Testis (tissue), 3 donors: Measurements from ENCODE around the gene SLC17A5. TPM values are rescaled to one million over a fixed set of nuclear protein-coding genes. Genes with fewer than 3 reads are reported as not detected.

Source experiments
- DNase-seq: peaks from one replicate; pipeline ENCODE4 v3.0.0-alpha.2; 2019
- H3K27ac ChIP-seq, 2 donors: fragments of 200-600 bp; sonication (generic); one replicate each; pipeline ENCODE4 v1.5.1; 2019
- H3K27me3 ChIP-seq: fragments of 200-600 bp; sonication (generic); one replicate; pipeline ENCODE4 v1.5.1; 2019
- H3K36me3 ChIP-seq: fragments of 200-600 bp; sonication (generic); one replicate; pipeline ENCODE4 v1.5.1; 2017; ENCODE audit warnings: low read depth; ENCODE audit errors: missing control alignments
- H3K4me1 ChIP-seq: fragments of 200-600 bp; sonication (generic); one replicate; pipeline ENCODE4 v1.5.1; 2019
- H3K4me3 ChIP-seq, 2 donors: fragments of 200-600 bp; sonication (generic); one replicate each; pipeline ENCODE4 v1.5.1; 2017 to 2019
- H3K9me3 ChIP-seq: fragments of 200-600 bp; sonication (generic); one replicate; pipeline ENCODE4 v1.5.1; 2017
- CTCF ChIP-seq, 3 experiments: fragments of 450-650 bp in 2 of 3; fragments of 200-600 bp in 1 of 3; sonication (generic) in 1 of 3; IDR thresholded peaks; one replicate each; pipeline ENCODE4 v1.5.1; 2016 to 2019; ENCODE audit warnings: antibody characterized with exemption in 3 of 3, mild to moderate bottlenecking in 2 of 3, moderate library complexity in 1 of 3
- POLR2A ChIP-seq: fragments of 450-650 bp; IDR thresholded peaks from one replicate; pipeline ENCODE4 v1.6.1; 2017; ENCODE audit warnings: antibody characterized with exemption, mild to moderate bottlenecking, moderate library complexity
- WGBS, 2 donors: methylation state at CpG; one replicate each; pipeline ENCODE4 v1.1.5; 2018; 5-methylcytosine and 5-hydroxymethylcytosine counted together
- intact Hi-C: fragments of 100-400 bp; cut with DNase I; formaldehyde crosslinking; loops from one replicate; pipeline ENCODE4 v1.15.1; 2023; ENCODE audit warnings: low total_unique reads
- polyA plus RNA-seq: library from polyadenylated mRNA; stranded (reverse); fragments of 350-450 nt; fragmentation: Illumina TruSeq; extraction: RNeasy Lipid Tissue Mini Kit (QIAGEN cat#74804); gene quantifications from one replicate; pipeline ENCODE4 v1.2.3, GENCODE V29; 2014; ENCODE audit warnings: low read depth, low replicate concordance; ENCODE audit not compliant: insufficient read depth
- total RNA-seq, 2 donors: library from RNA; depleted of rRNA; stranded (reverse); fragments of >200 nt; gene quantifications; one replicate each; pipeline ENCODE4 v1.2.3, GENCODE V29; 2016

SLC17A5 gene
- total and polyA plus RNA-seq, 3 donors from 2014 or later = 8.7 to 16.1 (median 12.5) TPM

- intact Hi-C loops = loop anchor here (10.0 kb wide), 1 partner anchor 62 kb away; the partner anchor contains the start of gene EEF1A1
Measured at GRCh38 chr6:73586416-73586974, 67.3 kb downstream of the SLC17A5 start.

GRCh38 chr6:73585566-73586415, 68.0 kb downstream of the SLC17A5 start:
- 17 to 21% methylated on average over 3 of the region's 3 CpGs for WGBS, 2 donors
- TF ChIP-seq CTCF (IDR thresholded peaks at IDR 0.05) (no peak), POLR2A (no peak)
- Histone ChIP-seq H3K27me3 (no peaks in the 10 kb centered on the region), H3K4me3 (no peak overlapping the region), H3K36me3 (no peaks in the 10 kb centered on the region), H3K4me1 (peaks cover 13% of the 10 kb centered on the region), H3K9me3 (no peaks in the 10 kb centered on the region), H3K27ac (peak overlapping the region; percentile 95 to 97)
- intact Hi-C loops = loop anchor here (10.0 kb wide), 1 partner anchor 61 kb away; the partner anchor contains the start of gene EEF1A1
- DNase-seq = peak; percentile 69

More at GRCh38 chr6:73586416-73586974, 67.3 kb downstream of the SLC17A5 start:
- Histone ChIP-seq H3K9me3 (no peaks in the 10 kb centered on the region), H3K27me3 (no peaks in the 10 kb centered on the region), H3K4me1 (peaks cover 9% of the 10 kb centered on the region), H3K4me3 (no peak overlapping the region), H3K36me3 (no peaks in the 10 kb centered on the region), H3K27ac (peak overlapping the region; percentile 95 to 97)
- 24% methylated on average over 6 of the region's 6 CpGs for WGBS, 2 donors
- TF ChIP-seq CTCF (IDR thresholded peaks at IDR 0.05) (no peak), POLR2A (no peak)
- peak; percentile 82 for DNase-seq

- TF ChIP-seq CTCF (IDR thresholded peaks at IDR 0.05) (no peak), POLR2A (no peak)
- no peak overlapping the region for H3K4me3 ChIP-seq
- DNase-seq = no peak
- H3K27ac ChIP-seq = peak overlapping the region; percentile 77 to 96
- no peaks in the 10 kb centered on the region for H3K9me3 ChIP-seq
- peaks cover 34% of the 10 kb centered on the region for H3K4me1 ChIP-seq
- H3K36me3 ChIP-seq = no peaks in the 10 kb centered on the region
- no peaks in the 10 kb centered on the region for H3K27me3 ChIP-seq
- intact Hi-C loops = loop anchor here (10.0 kb wide), 1 partner anchor 56 kb away; the partner anchor contains the start of gene EEF1A1
- WGBS, 2 donors = 76 to 100% methylated on average over 2 of the region's 2 CpGs
Measured at GRCh38 chr6:73581293-73581692, 72.5 kb downstream of the SLC17A5 start.

GRCh38 chr6:73580247-73581149, 73.3 kb downstream of the SLC17A5 start:
- DNase-seq = peak; percentile 77
- TF ChIP-seq CTCF (IDR thresholded peaks at IDR 0.05) = peak; percentile 19 to 30 (median 22)
- no peak for TF ChIP-seq POLR2A
- no peaks in the 10 kb centered on the region for H3K36me3 ChIP-seq
- WGBS, 2 donors = 10 to 19% methylated on average over 21 of the region's 21 CpGs
- no peaks in the 10 kb centered on the region for H3K27me3 ChIP-seq
- peak overlapping the region; percentile 77 to 96 for H3K27ac ChIP-seq
- intact Hi-C loops = loop anchor here (10.0 kb wide), 1 partner anchor 56 kb away; the partner anchor contains the start of gene EEF1A1
- H3K4me1 ChIP-seq = peaks cover 29% of the 10 kb centered on the region
- H3K9me3 ChIP-seq = no peaks in the 10 kb centered on the region
- peak overlapping the region in 1 of 2 donors; percentile 37 for H3K4me3 ChIP-seq
